K562 (cell line): Measurements from ENCODE around the gene ZMYND8.

Experiments
- GTF2F1 ChIP-seq: IDR thresholded peaks from 2 replicates; pipeline ENCODE4 v1.6.1; 2011; ENCODE audit warnings: low read depth, low read length, improper control_type of control experiment
- MBD2 ChIP-seq: sonication (generic); IDR thresholded peaks from 2 replicates; pipeline ENCODE4 v1.6.1; 2016; ENCODE audit warnings: low read depth, borderline replicate concordance

- TF ChIP-seq MBD2, result no peak
- no peak for TF ChIP-seq GTF2F1
Measured at GRCh38 chr20:47276851-47277534, 79.5 kb downstream of the ZMYND8 start.
